ENCODE results near the gene RSRC1. TPM values are rescaled to one million over a fixed set of nuclear protein-coding genes. Genes with fewer than 3 reads are reported as not detected.
A peak's percentile ranks its signal among the peaks of the same experiment; 100 is the strongest.

RSRC1 gene
- total RNA-seq, 5 donors from 2014 or later (not counting 1 experiment from before 2014, with no cell fraction given): 29.9 to 35.0 (median 31.1) TPM

DNA sequence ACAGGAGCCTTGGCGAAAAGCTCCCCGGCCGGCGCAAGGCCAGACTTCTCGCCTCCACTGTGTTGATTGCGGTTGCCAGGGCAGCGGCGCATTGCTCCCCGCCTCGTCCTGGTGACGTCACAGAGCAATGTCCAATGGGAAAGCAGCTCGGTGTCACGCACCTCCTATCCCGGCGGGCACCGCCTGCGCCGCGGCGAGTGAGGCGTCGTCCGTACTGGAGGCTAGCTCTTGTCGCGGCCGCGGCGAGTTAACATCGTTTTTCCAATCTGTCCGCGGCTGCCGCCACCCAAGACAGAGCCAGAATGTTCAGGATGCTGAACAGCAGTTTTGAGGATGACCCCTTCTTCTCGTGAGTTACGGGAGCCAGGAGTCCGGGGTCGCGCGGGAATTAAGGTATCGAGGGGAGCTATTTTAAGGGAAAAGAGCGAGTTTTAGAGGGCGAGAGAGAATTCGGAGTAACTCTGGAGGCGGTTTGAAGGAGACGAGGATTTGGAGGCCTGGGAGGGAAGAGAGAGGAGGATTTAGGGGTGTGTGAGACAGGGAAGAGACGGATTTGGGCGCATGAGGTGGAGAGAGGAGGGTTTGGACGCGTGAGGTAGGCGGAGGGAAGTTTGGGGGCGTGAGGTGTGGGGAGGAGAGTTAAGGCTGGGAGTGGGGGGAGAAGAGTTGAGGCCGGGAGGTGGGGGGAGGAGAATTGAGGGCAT lies 461.3 kb downstream of the RSRC1 start, which contains the start of gene MLF1:
MLF1 (plus strand) TSS at position 196 of the 704 bp plus-strand sequence; CDS start at position 303, 107 bp downstream.
- ChIA-PET CTCF (interaction anchor here in 1 of 2 donors (0.5 kb wide), 1 partner anchor 91 kb away, joined by 3 read pairs; no protein-coding TSS in a partner anchor), POLR2A (interaction anchor here (0.6 to 1.0 kb wide), 2 partner anchors 185 to 461 kb away, joined by 3 to 6 read pairs; partner anchors contain the start of gene RSRC1 (in 1 of the 2))
- Mint-ChIP-seq H3K36me3 (no peaks in the 10 kb centered on the region), H3K27ac (peak within 1 kb of the TSS; percentile 24 to 31), H3K4me3 (peak within 1 kb of the TSS; percentile 83 to 88 (median 84)), H3K4me1 (peaks cover 12 to 16% (median 13%) of the 10 kb centered on the region in 3 donors), H3K27me3 (peaks cover 43 to 45% of the 10 kb centered on the region in 2 donors), H3K9me3 (no peaks in the 10 kb centered on the region)
- WGBS (ENCODE audit: insufficient coverage): 3% methylated on average over 51 of the region's 51 CpGs
- Histone ChIP-seq H3K36me3 (ENCODE audit: control insufficient read depth in 2 of 2, extremely low read depth in 1 of 2, insufficient read depth in 1 of 2, low read length in 1 of 2) (no peaks in the 10 kb centered on the region), H3K4me1 (ENCODE audit: control insufficient read depth in 1 of 2, extremely low read depth in 1 of 2, insufficient read depth in 2 of 2, low read length in 2 of 2) (peaks cover 2 to 12% of the 10 kb centered on the region in 2 experiments), H3K27ac (ENCODE audit: low read length) (no peak within 1 kb of the TSS), H3K27me3 (replicated peaks in 1 of 2; ENCODE audit: control insufficient read depth in 2 of 2, extremely low read depth in 1 of 2, insufficient read depth in 2 of 2, low read length in 1 of 2) (peaks cover 0 to 29% of the 10 kb centered on the region in 2 experiments), H3K9me3 (no peaks in the 10 kb centered on the region), H3K4me3 (ENCODE audit: control insufficient read depth in 1 of 2, extremely low read depth in 1 of 2, low read length in 1 of 2) (peak within 1 kb of the TSS; percentile 53 to 83)
- peak; percentile 97 to 99 (median 98) for ATAC-seq (replicated peaks in 1 of 4)
- DNase-seq: peak; percentile 40 to 90 (median 66)

DNA sequence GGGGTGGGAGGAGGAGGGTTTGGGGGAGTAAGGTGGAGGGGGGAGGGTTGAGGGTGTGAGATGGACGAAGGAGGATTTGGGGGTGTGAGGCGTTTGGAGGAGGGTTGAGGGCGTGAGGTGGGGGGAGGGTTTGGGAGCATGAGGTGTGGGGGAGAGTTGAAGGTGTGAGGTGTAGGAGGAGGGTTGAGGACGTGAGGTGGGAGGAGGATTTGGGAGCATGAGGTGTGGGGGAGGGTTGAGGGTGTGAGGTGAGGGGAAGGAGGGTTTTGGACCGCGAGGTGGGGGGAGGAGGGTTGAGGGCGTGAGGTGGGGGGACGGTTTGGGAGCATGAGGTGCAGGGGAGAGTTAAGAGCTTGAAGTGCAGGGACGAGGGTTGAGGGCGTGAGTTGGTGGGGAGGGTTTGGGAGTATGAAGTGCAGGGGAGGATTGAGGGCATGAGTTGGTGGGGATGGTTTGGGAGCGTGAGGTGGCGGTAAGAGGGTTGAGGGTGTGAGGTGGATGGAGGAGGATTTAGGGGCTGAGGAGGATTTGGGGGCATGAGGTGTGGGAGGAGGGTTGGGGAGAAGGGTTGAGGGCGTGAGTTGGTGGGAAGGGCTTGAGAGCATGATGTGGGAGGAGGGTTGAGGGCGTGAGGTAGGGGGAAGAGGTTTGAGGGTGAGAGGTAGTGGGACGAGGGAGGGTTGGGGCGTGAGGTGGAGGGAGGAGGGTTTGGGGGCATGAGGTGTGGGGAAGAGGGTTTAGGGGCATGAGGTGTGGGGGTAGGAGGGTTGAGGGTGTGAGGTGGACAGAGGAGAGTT lies 462.3 kb downstream of the RSRC1 start:
- Mint-ChIP-seq H3K4me1 (peaks cover 12 to 16% (median 13%) of the 10 kb centered on the region in 3 donors), H3K36me3 (no peaks in the 10 kb centered on the region), H3K27ac (no peak overlapping the region), H3K4me3 (peak overlapping the region in 1 of 3 donors; percentile 83), H3K9me3 (no peaks in the 10 kb centered on the region), H3K27me3 (peaks cover 39% of the 10 kb centered on the region in 2 donors)
- Histone ChIP-seq H3K27ac (ENCODE audit: low read length) (no peak overlapping the region), H3K36me3 (ENCODE audit: control insufficient read depth in 2 of 2, extremely low read depth in 1 of 2, insufficient read depth in 1 of 2, low read length in 1 of 2) (no peaks in the 10 kb centered on the region), H3K4me1 (ENCODE audit: control insufficient read depth in 1 of 2, extremely low read depth in 1 of 2, insufficient read depth in 2 of 2, low read length in 2 of 2) (peaks cover 2 to 12% of the 10 kb centered on the region in 2 experiments), H3K27me3 (replicated peaks in 1 of 2; ENCODE audit: control insufficient read depth in 2 of 2, extremely low read depth in 1 of 2, insufficient read depth in 2 of 2, low read length in 1 of 2) (peaks cover 0 to 29% of the 10 kb centered on the region in 2 experiments), H3K9me3 (no peaks in the 10 kb centered on the region), H3K4me3 (ENCODE audit: control insufficient read depth in 1 of 2, extremely low read depth in 1 of 2, low read length in 1 of 2) (no peak overlapping the region)
- DNase-seq: no peak
- CTCF ChIA-PET: no interaction called here
- no peak for ATAC-seq (replicated peaks in 1 of 4)
- POLR2A ChIA-PET: no interaction called here
- 88% methylated on average over 14 of the region's 16 CpGs for WGBS (ENCODE audit: insufficient coverage)

DNA sequence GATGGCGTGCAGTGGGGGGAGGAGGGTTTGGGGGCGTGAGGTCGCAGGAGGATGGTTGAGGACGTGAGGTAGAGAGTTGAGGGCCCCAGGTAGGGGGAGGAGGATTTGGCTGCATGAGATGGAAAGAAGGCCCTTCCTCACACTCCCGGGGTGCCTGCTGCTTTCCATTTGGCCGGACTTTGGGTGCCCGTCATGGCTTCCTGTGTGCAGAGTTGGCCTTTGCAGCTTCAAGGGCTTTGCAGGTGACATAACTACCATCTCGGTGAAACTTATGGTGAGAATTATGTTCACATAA lies 462.8 kb downstream of the RSRC1 start:
- no peaks in the 10 kb centered on the region for H3K9me3 Mint-ChIP-seq
- no peaks in the 10 kb centered on the region for H3K36me3 Mint-ChIP-seq
- no peak overlapping the region for H3K27ac Mint-ChIP-seq
- peaks cover 12 to 16% (median 13%) of the 10 kb centered on the region in 3 donors for H3K4me1 Mint-ChIP-seq
- no peak overlapping the region for H3K27ac ChIP-seq (ENCODE audit: low read length)
- peaks cover 0 to 29% of the 10 kb centered on the region in 2 experiments for H3K27me3 ChIP-seq (replicated peaks in 1 of 2; ENCODE audit: control insufficient read depth in 2 of 2, extremely low read depth in 1 of 2, insufficient read depth in 2 of 2, low read length in 1 of 2)
- peak overlapping the region in 1 of 3 donors; percentile 83 for H3K4me3 Mint-ChIP-seq
- H3K4me1 ChIP-seq (ENCODE audit: control insufficient read depth in 1 of 2, extremely low read depth in 1 of 2, insufficient read depth in 2 of 2, low read length in 2 of 2): peaks cover 2 to 12% of the 10 kb centered on the region in 2 experiments
- H3K36me3 ChIP-seq (ENCODE audit: control insufficient read depth in 2 of 2, extremely low read depth in 1 of 2, insufficient read depth in 1 of 2, low read length in 1 of 2): no peaks in the 10 kb centered on the region
- ATAC-seq (replicated peaks in 1 of 4): no peak
- H3K27me3 Mint-ChIP-seq: peaks cover 35 to 38% of the 10 kb centered on the region in 2 donors
- 95% methylated on average over 4 of the region's 8 CpGs for WGBS (ENCODE audit: insufficient coverage)
- CTCF ChIA-PET: no interaction called here
- POLR2A ChIA-PET: no interaction called here
- H3K9me3 ChIP-seq: no peaks in the 10 kb centered on the region
- H3K4me3 ChIP-seq (ENCODE audit: control insufficient read depth in 1 of 2, extremely low read depth in 1 of 2, low read length in 1 of 2): no peak overlapping the region
- DNase-seq: no peak

DNA sequence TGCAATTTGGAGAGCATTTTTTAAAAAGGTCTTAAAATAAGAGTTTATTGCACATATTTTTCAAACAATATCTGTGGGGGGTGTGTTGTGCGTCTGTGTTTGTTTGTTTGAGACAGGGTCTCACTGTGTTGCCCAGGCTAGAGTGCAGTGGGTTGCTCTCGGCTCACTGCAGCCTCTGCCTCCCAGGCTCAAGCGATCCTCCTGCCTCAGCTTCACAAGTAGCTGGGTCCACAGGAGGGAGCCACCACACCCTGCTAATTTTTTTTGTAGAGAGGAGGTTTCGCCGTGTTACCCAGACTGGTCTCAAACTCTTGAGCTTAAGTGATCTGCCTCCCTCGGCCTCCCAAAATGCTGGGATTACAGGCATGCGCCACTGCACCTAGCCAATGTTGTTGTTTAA lies 463.8 kb downstream of the RSRC1 start:
- H3K4me1 ChIP-seq (ENCODE audit: control insufficient read depth in 1 of 2, extremely low read depth in 1 of 2, insufficient read depth in 2 of 2, low read length in 2 of 2): peaks cover 2 to 12% of the 10 kb centered on the region in 2 experiments
- 100% methylated on average over 1 of the region's 7 CpGs for WGBS (ENCODE audit: insufficient coverage)
- no peak overlapping the region for H3K27ac ChIP-seq (ENCODE audit: low read length)
- peaks cover 0 to 29% of the 10 kb centered on the region in 2 experiments for H3K27me3 ChIP-seq (replicated peaks in 1 of 2; ENCODE audit: control insufficient read depth in 2 of 2, extremely low read depth in 1 of 2, insufficient read depth in 2 of 2, low read length in 1 of 2)
- H3K36me3 Mint-ChIP-seq: no peaks in the 10 kb centered on the region
- H3K4me3 Mint-ChIP-seq: no peak overlapping the region
- peaks cover 12 to 16% (median 13%) of the 10 kb centered on the region in 3 donors for H3K4me1 Mint-ChIP-seq
- DNase-seq: no peak
- H3K4me3 ChIP-seq (ENCODE audit: control insufficient read depth in 1 of 2, extremely low read depth in 1 of 2, low read length in 1 of 2): no peak overlapping the region
- no peak for ATAC-seq (replicated peaks in 1 of 4)
- CTCF ChIA-PET: interaction anchor here in 1 of 2 donors (0.6 kb wide), 1 partner anchor 74 kb away, joined by 3 read pairs; no protein-coding TSS in a partner anchor
- POLR2A ChIA-PET: no interaction called here
- no peaks in the 10 kb centered on the region for H3K9me3 ChIP-seq
- H3K9me3 Mint-ChIP-seq: no peaks in the 10 kb centered on the region
- H3K36me3 ChIP-seq (ENCODE audit: control insufficient read depth in 2 of 2, extremely low read depth in 1 of 2, insufficient read depth in 1 of 2, low read length in 1 of 2): no peaks in the 10 kb centered on the region
- H3K27me3 Mint-ChIP-seq: peaks cover 29 to 33% of the 10 kb centered on the region in 2 donors
- no peak overlapping the region for H3K27ac Mint-ChIP-seq

DNA sequence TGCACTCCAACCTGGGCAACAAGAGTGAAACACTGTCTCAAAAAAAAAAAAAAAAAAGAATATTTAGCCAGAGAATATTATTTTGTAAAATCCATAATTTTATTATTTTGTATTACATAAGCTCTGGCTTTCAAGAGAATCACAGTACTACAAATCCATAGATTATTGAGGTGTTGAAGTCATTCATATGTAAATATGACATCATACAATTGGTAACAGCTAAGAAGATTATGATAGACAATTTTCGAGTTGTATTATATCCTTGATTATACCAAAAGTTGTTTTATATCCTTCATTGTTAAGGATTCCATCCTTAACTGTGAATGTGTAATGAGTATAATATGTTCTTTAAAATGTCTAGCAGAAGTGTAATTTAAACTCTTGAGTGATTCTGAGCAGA lies 464.8 kb downstream of the RSRC1 start:
- Histone ChIP-seq H3K4me3 (ENCODE audit: control insufficient read depth in 1 of 2, extremely low read depth in 1 of 2, low read length in 1 of 2) (no peak overlapping the region), H3K9me3 (no peaks in the 10 kb centered on the region), H3K27me3 (replicated peaks in 1 of 2; ENCODE audit: control insufficient read depth in 2 of 2, extremely low read depth in 1 of 2, insufficient read depth in 2 of 2, low read length in 1 of 2) (peaks cover 0 to 28% of the 10 kb centered on the region in 2 experiments), H3K36me3 (ENCODE audit: control insufficient read depth in 2 of 2, extremely low read depth in 1 of 2, insufficient read depth in 1 of 2, low read length in 1 of 2) (no peaks in the 10 kb centered on the region), H3K27ac (ENCODE audit: low read length) (no peak overlapping the region), H3K4me1 (ENCODE audit: control insufficient read depth in 1 of 2, extremely low read depth in 1 of 2, insufficient read depth in 2 of 2, low read length in 2 of 2) (peaks cover 2 to 12% of the 10 kb centered on the region in 2 experiments)
- peaks cover 12 to 16% (median 13%) of the 10 kb centered on the region in 3 donors for H3K4me1 Mint-ChIP-seq
- WGBS (ENCODE audit: insufficient coverage): no CpG with 5 or more reads among the region's 1 CpG
- H3K27ac Mint-ChIP-seq: no peak overlapping the region
- H3K27me3 Mint-ChIP-seq: peaks cover 27 to 28% of the 10 kb centered on the region in 2 donors
- no peaks in the 10 kb centered on the region for H3K36me3 Mint-ChIP-seq
- no peak for DNase-seq
- ChIA-PET CTCF (interaction anchor here in 1 of 2 donors (0.7 kb wide), 1 partner anchor 153 kb away, joined by 3 read pairs; no protein-coding TSS in a partner anchor), POLR2A (no interaction called here)
- H3K9me3 Mint-ChIP-seq: no peaks in the 10 kb centered on the region
- no peak overlapping the region for H3K4me3 Mint-ChIP-seq
- no peak for ATAC-seq (replicated peaks in 1 of 4)

DNA sequence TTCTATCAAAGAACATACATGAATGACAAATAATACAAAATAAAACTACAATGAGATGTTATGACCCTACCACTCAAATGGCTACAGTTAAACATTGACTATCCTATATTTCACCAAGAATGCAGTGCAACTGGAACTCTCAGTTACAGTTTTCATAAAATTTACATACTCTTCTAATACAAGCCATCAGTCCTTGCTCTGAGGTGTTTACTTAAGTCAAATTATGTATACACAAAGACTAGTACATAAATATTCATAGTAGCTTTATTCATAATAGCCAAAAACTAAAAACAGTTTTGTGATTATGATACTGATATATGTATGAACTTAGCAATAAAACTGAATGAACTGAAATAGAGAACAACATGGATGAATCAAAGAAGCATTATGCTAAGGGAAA lies 480.3 kb downstream of the RSRC1 start:
- no peaks in the 10 kb centered on the region for H3K4me1 Mint-ChIP-seq
- no peak overlapping the region for H3K27ac Mint-ChIP-seq
- no peak overlapping the region for H3K4me3 ChIP-seq (ENCODE audit: control insufficient read depth in 1 of 2, extremely low read depth in 1 of 2, low read length in 1 of 2)
- H3K9me3 ChIP-seq: no peaks in the 10 kb centered on the region
- DNase-seq (no peak), ATAC-seq (replicated peaks in 1 of 4) (no peak)
- H3K27ac ChIP-seq (ENCODE audit: low read length): no peak overlapping the region
- CTCF ChIA-PET: interaction anchor here in 1 of 2 donors (0.6 kb wide), 1 partner anchor 42 kb away, joined by 4 read pairs; no protein-coding TSS in a partner anchor
- H3K36me3 Mint-ChIP-seq: no peaks in the 10 kb centered on the region
- no peaks in the 10 kb centered on the region for H3K4me1 ChIP-seq (ENCODE audit: control insufficient read depth in 1 of 2, extremely low read depth in 1 of 2, insufficient read depth in 2 of 2, low read length in 2 of 2)
- peaks cover 3 to 19% of the 10 kb centered on the region in 2 donors for H3K27me3 Mint-ChIP-seq
- no peaks in the 10 kb centered on the region for H3K36me3 ChIP-seq (ENCODE audit: control insufficient read depth in 2 of 2, extremely low read depth in 1 of 2, insufficient read depth in 1 of 2, low read length in 1 of 2)
- POLR2A ChIA-PET: no interaction called here
- H3K27me3 ChIP-seq (replicated peaks in 1 of 2; ENCODE audit: control insufficient read depth in 2 of 2, extremely low read depth in 1 of 2, insufficient read depth in 2 of 2, low read length in 1 of 2): no peaks in the 10 kb centered on the region
- no peak overlapping the region for H3K4me3 Mint-ChIP-seq
- H3K9me3 Mint-ChIP-seq: peaks cover 0 to 2% (median 0%) of the 10 kb centered on the region in 3 donors

All from T-cell (primary cell).